ENCODE data around the gene GRB14.
"Not testable (repeated sequence)": the region's sequence is repeated elsewhere in the genome, so short reads cannot be mapped to it uniquely, and the experiment has no call there.

Gene GRB14

DNA sequence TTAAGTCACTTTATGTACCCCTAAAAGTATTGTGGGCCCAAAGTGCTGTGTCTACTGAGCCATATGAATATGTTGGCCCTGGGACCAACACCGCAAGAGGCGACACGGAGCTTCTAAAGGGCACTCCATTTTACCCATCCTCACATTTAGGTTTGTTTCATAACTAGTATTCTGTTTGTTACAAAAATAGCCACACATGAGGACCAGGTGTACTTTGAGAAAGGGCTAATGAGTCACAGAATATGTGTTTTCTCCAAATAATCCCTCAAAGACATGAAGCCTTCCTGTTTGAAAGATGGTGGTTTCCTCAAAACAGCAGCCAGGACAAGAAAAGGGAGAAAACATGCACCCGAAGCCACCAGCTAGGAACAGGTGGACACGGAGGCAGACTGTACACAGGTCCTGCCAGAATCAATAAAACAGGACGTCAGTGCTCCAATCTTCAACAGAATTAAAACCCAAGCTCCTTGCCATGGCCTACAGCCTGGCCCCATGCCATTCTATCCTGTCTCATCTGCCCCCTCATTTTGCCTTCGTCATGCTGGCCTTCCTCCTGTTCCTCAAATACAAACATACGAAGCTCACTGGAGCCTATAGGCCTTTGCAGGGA is 21.8 kb upstream of the GRB14 start:
- no peak for TF ChIP-seq CTCF (IDR thresholded peaks at IDR 0.05; ENCODE audit: low read depth, low read length, missing control alignments)
- no peak overlapping the region for H3K4me3 ChIP-seq (ENCODE audit: low read depth, low read length)
- in situ Hi-C loops (cut with HindIII; ENCODE audit: low sequenced_read_pairs): no loop called here
- no peak for DNase-seq (ENCODE audit: low read depth)

DNA sequence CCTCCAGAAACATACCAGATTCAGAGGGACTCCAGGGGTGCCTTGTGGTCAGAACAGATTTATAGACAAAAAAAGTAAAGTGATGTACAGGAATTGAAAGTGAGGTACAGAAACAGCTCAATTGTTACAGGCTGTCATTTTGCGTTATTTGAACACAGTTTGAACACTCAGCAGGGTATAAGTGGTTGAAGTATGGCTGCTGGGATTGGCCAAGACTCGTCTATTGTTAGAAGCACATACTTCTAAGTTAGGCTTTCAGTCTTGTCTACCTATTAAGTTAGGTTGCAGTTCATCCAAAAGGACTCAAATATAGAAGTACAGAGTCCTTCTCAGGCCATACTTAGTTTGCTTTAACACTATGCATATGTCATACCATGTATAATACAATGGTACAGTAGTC is 21.0 kb upstream of the GRB14 start:
- H3K4me3 ChIP-seq (ENCODE audit: low read depth, low read length): no peak overlapping the region
- no peak for DNase-seq (ENCODE audit: low read depth)
- in situ Hi-C loops (cut with HindIII; ENCODE audit: low sequenced_read_pairs): no loop called here
- no peak for TF ChIP-seq CTCF (IDR thresholded peaks at IDR 0.05; ENCODE audit: low read depth, low read length, missing control alignments)

GRCh38 chr2:164628319-164628718 is 7.0 kb upstream of the GRB14 start:
- in situ Hi-C loops (cut with HindIII; ENCODE audit: low sequenced_read_pairs); H3K4me3 ChIP-seq (ENCODE audit: low read depth, low read length); DNase-seq (ENCODE audit: low read depth): not testable (repeated sequence)

DNA sequence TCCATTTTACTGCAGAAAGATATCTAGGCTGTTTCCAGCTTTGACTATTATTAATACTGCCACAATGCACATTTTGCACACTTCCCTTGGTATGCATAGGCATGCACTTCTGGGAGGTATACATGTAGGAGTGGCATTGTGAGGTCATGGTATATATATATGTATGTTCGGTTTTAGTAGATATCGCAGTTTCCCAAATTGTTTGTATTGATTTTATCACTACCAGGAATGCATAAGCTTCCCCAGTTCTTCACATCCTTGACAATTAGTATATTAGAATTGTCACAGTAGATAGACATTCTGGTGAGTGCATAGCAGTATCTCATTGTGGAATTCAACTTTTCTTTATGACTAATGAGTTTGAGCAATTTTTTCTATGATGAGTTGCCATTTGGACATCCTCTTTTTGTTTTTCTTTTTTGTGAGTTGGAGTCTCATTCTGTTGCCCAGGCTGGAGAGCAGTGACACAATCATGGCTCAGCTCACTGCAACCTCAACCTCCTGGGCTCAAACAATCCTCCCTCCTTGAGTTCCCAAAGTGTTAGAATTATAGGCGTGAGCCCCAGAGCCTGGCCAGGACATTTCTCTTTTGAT is 4.2 kb upstream of the GRB14 start:
- no peak overlapping the region for H3K4me3 ChIP-seq (ENCODE audit: low read depth, low read length)
- no peak for TF ChIP-seq CTCF (IDR thresholded peaks at IDR 0.05; ENCODE audit: low read depth, low read length, missing control alignments)
- in situ Hi-C loops (cut with HindIII; ENCODE audit: low sequenced_read_pairs): no loop called here
- no peak for DNase-seq (ENCODE audit: low read depth)

- DNase-seq (ENCODE audit: low read depth): no peak
- in situ Hi-C loops (cut with HindIII; ENCODE audit: low sequenced_read_pairs): no loop called here
- TF ChIP-seq CTCF (IDR thresholded peaks at IDR 0.05; ENCODE audit: low read depth, low read length, missing control alignments): no peak
- no peak overlapping the region for H3K4me3 ChIP-seq (ENCODE audit: low read depth, low read length)
These were observed 3.0 kb upstream of the GRB14 start for GRCh38 chr2:164624316-164624715.

DNA sequence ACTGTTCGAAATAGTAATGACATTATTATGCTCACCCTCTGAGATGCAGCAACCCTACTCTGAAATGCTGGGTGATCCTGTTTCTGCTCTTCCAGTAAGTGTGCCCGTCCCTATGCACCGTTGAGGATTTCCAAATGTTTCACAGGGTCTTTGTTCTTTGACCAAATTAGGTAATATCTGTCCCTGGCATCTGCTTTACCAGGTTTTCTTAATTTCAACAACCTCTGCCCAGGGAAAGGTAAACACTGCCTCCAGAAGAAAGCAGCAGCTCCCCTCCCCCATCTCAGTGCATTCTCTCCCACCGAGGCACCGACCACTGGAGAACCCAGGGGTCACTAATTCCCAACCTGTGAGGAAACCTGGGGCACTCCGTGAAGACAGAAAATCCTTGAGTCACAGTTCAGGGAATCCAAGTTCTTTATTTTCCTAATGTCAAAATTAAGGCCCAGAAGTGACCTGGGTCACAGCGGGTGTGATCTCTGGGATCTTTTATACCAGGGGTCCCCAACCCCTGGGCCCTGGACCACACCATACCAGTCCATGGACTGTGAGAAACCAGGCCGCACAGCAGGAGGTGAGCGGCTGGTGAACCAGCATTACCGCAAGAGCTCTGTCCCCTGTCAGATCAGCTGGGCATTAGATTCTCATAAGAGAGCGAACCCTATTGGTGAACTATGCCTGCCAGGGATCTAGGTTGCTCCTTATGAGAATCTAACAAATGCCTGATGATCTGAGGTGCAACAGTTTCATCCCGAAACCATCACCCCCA is 1.2 kb upstream of the GRB14 start:
- no peak for TF ChIP-seq CTCF (IDR thresholded peaks at IDR 0.05; ENCODE audit: low read depth, low read length, missing control alignments)
- no peak overlapping the region for H3K4me3 ChIP-seq (ENCODE audit: low read depth, low read length)
- no peak for DNase-seq (ENCODE audit: low read depth)
- in situ Hi-C loops (cut with HindIII; ENCODE audit: low sequenced_read_pairs): no loop called here

DNA sequence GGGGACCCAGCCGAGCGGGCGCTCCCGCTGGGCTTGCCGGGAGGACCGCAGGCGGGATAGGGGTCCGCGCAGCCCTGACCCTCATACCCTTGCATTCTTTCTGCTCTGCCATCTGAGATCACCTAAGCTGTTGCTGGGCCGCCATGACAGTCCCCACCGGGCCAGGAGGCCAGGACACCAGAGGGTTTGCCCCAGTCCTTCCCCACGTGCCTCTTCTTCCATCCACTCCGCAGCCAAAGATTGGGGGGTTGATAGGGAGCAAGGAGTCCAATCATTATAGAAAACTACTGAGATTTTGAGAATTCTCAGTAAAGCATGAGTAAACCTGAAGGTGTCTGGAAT is 453 bp upstream of the GRB14 start:
- no peak for TF ChIP-seq CTCF (IDR thresholded peaks at IDR 0.05; ENCODE audit: low read depth, low read length, missing control alignments)
- in situ Hi-C loops (cut with HindIII; ENCODE audit: low sequenced_read_pairs): no loop called here
- DNase-seq (ENCODE audit: low read depth): no peak
- peak overlapping the region; percentile 64 for H3K4me3 ChIP-seq (ENCODE audit: low read depth, low read length)
